ENCODE measurements around the gene CELA3A. TPM values are rescaled to one million over a fixed set of nuclear protein-coding genes. Genes with fewer than 3 reads are reported as not detected.

Gene CELA3A
- total RNA-seq, 4 donors from 2014 or later = not detected

DNA sequence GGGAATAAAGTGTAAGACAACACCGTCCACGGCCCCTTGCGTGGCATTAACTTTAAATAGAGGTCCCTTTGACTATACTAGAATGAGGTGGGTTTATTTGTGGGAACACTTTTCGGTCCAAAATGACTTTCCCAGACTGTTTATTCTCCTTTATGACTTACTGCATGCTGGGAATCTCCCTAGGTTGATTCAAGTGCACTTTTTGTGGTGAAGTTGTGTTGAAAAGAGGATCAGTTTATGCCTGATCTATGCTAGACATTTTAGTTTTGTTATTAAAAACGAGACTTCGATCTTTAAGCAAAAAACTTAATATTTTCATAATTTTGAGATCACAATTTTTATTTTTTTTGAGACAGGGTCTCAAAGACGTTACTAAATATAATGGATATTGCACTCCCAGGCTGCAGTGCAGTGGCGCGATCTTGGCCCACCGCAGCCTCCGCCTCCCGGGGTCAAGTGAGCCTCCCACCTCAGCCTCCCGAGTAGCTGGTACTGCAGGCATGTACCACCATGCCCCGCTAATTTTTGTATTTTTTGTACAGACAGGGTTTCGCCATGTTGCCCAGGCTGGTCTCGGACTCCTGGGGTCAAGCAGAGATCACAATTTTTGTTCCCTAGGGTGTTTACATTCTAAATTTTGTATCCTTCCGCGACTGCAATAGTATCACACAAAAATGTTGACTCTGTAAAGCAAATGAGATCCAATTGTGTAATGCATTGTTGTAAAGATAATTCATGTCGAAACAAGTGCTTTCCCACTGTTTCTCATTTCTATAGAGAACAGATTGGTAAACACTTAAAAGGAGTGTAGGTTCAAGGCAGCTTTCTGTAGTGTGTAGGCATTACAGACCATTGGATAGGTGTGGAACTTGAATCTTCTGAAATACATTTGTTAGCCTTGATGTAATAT lies 52.7 kb downstream of the CELA3A start:
- H3K4me3 ChIP-seq = peak overlapping the region; percentile 86 to 100 (median 98)
- H3K27ac ChIP-seq = peak overlapping the region; percentile 99 to 100 (median 100)
- intact Hi-C loops (cut with DNase I; ENCODE audit: low total_unique reads) = loop anchor here (10.0 kb wide), 1 partner anchor 61 kb away; no protein-coding TSS in a partner anchor
- TF ChIP-seq POLR2AphosphoS5 (IDR thresholded peaks at IDR 0.05) (no peak), EP300 (IDR thresholded peaks at IDR 0.05; ENCODE audit: low read depth) (no peak)
- TF ChIP-seq, protein P1, sequence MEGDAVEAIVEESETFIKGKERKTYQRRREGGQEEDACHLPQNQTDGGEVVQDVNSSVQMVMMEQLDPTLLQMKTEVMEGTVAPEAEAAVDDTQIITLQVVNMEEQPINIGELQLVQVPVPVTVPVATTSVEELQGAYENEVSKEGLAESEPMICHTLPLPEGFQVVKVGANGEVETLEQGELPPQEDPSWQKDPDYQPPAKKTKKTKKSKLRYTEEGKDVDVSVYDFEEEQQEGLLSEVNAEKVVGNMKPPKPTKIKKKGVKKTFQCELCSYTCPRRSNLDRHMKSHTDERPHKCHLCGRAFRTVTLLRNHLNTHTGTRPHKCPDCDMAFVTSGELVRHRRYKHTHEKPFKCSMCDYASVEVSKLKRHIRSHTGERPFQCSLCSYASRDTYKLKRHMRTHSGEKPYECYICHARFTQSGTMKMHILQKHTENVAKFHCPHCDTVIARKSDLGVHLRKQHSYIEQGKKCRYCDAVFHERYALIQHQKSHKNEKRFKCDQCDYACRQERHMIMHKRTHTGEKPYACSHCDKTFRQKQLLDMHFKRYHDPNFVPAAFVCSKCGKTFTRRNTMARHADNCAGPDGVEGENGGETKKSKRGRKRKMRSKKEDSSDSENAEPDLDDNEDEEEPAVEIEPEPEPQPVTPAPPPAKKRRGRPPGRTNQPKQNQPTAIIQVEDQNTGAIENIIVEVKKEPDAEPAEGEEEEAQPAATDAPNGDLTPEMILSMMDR (IDR thresholded peaks at IDR 0.05) = no peak
- peaks cover 16 to 54% (median 38%) of the 10 kb centered on the region in 4 donors for H3K4me1 ChIP-seq
- no peaks in the 10 kb centered on the region for H3K9me3 ChIP-seq
- 29 to 39% methylated on average over 9 to 19 of the region's 19 CpGs for WGBS, 2 donors (ENCODE audit: low coverage in 1 of 2)
- DNase-seq = no peak
- in situ Hi-C loops (cut with MboI; ENCODE audit: low pct_ligation_motif_present in 1 of 4, low pct_unique_long_range_greater_than_20kb in 1 of 4, low sequenced_read_pairs in 3 of 4) = no loop called here
- no peaks in the 10 kb centered on the region for H3K36me3 ChIP-seq
- no peaks in the 10 kb centered on the region for H3K27me3 ChIP-seq

DNA sequence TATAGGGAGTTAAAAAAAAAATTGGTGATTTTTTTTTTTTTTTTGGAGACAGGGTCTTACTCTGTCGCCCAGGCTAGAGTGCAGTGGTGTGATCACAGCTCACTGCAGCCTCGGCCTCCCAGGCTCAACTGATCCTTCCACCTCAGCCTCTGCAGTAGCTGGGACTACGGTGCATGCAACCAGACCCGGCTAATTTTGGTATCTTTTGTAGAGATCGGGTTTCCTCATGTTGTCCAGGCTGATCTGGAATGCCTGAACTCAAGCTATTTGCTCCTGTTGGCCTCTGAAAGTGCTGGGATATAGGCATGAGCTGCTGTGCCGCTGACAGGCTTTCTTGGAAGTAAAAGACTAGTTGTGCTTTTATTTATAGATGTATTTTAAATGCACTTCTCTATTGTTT lies 54.0 kb downstream of the CELA3A start:
- in situ Hi-C loops (cut with MboI; ENCODE audit: low pct_ligation_motif_present in 1 of 4, low pct_unique_long_range_greater_than_20kb in 1 of 4, low sequenced_read_pairs in 3 of 4) (no loop called here), intact Hi-C loops (cut with DNase I; ENCODE audit: low total_unique reads) (loop anchor here (10.0 kb wide), 1 partner anchor 59 kb away; no protein-coding TSS in a partner anchor)
- H3K27ac ChIP-seq = peak overlapping the region in 2 of 4 donors; percentile 18 to 20
- DNase-seq = no peak
- no peaks in the 10 kb centered on the region for H3K36me3 ChIP-seq
- H3K4me3 ChIP-seq = peak overlapping the region in 1 of 4 donors; percentile 23
- WGBS, 2 donors (ENCODE audit: low coverage in 1 of 2) = 58 to 78% methylated on average over 1 to 6 of the region's 6 CpGs
- TF ChIP-seq EP300 (IDR thresholded peaks at IDR 0.05; ENCODE audit: low read depth) (no peak), POLR2A (IDR thresholded peaks at IDR 0.05) (no peak), POLR2AphosphoS5 (IDR thresholded peaks at IDR 0.05) (no peak)
- TF ChIP-seq, protein P1 (IDR thresholded peaks at IDR 0.05) = no peak
- no peaks in the 10 kb centered on the region for H3K27me3 ChIP-seq
- H3K9me3 ChIP-seq = no peaks in the 10 kb centered on the region
- H3K4me1 ChIP-seq = peaks cover 19 to 68% (median 48%) of the 10 kb centered on the region in 4 donors

DNA sequence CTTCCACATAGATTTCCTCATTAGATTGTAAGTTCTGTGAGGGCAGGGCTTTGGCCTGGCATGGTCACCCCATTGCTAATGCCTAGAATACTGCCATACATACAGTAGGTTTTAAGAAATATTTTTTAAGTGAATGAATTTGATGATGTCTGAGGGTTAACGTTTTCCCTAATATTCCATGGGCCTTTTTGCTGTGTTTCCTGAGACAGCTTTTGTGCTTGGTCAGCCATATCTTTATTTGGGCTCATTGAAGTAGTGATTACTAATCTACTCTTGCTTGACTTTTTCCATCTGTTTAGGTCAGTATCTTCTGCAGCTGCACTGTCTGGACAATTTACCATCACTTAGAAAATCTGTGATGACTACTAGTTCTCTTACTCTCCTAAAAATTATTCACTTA lies 54.6 kb downstream of the CELA3A start:
- WGBS, 2 donors (ENCODE audit: low coverage in 1 of 2) = 31 to 55% methylated on average over 1 of the region's 1 CpG
- no peak for DNase-seq
- Histone ChIP-seq H3K27ac (peak overlapping the region in 2 of 4 donors; percentile 7 to 10), H3K4me3 (no peak overlapping the region), H3K27me3 (no peaks in the 10 kb centered on the region), H3K36me3 (no peaks in the 10 kb centered on the region), H3K4me1 (peaks cover 25 to 73% (median 52%) of the 10 kb centered on the region in 4 donors), H3K9me3 (no peaks in the 10 kb centered on the region)
- TF ChIP-seq EP300 (IDR thresholded peaks at IDR 0.05; ENCODE audit: low read depth) (no peak), POLR2A (IDR thresholded peaks at IDR 0.05) (no peak), POLR2AphosphoS5 (IDR thresholded peaks at IDR 0.05) (no peak)
- TF ChIP-seq, protein P1 (IDR thresholded peaks at IDR 0.05) = no peak
- intact Hi-C loops (cut with DNase I; ENCODE audit: low total_unique reads) (loop anchor here (10.0 kb wide), 1 partner anchor 59 kb away; no protein-coding TSS in a partner anchor), in situ Hi-C loops (cut with MboI; ENCODE audit: low pct_ligation_motif_present in 1 of 4, low pct_unique_long_range_greater_than_20kb in 1 of 4, low sequenced_read_pairs in 3 of 4) (no loop called here)

DNA sequence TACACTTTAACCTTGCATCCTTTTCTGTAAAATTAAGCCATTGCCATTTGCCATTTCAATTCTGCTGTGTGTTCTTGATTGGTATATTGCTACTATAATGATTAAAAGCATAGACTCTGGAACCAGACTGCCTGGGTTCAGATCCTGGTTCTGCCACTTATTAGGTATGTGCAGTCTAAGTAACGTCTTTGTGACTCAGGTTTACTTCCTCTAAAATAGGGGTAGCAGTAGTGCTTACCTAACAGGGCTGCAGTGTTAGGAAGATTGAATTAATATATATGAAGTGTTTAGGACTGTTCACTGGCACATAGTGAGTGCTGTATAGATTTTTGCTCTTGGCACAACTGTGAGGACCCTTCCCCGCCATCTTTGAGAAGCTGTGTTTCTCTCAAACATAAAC lies 55.5 kb downstream of the CELA3A start:
- peaks cover 28 to 82% (median 55%) of the 10 kb centered on the region in 4 donors for H3K4me1 ChIP-seq
- no peaks in the 10 kb centered on the region for H3K9me3 ChIP-seq
- in situ Hi-C loops (cut with MboI; ENCODE audit: low pct_ligation_motif_present in 1 of 4, low pct_unique_long_range_greater_than_20kb in 1 of 4, low sequenced_read_pairs in 3 of 4) = no loop called here
- TF ChIP-seq POLR2A (IDR thresholded peaks at IDR 0.05) (no peak), EP300 (IDR thresholded peaks at IDR 0.05; ENCODE audit: low read depth) (no peak), POLR2AphosphoS5 (IDR thresholded peaks at IDR 0.05) (no peak)
- TF ChIP-seq, protein P1 (IDR thresholded peaks at IDR 0.05) = no peak
- intact Hi-C loops (cut with DNase I; ENCODE audit: low total_unique reads) = loop anchor here (10.0 kb wide), 1 partner anchor 58 kb away; no protein-coding TSS in a partner anchor
- H3K27ac ChIP-seq = peak overlapping the region in 2 of 4 donors; percentile 10 to 16
- no peak for DNase-seq
- WGBS, 2 donors (ENCODE audit: low coverage in 1 of 2) = 56 to 58% methylated on average over 2 of the region's 2 CpGs
- H3K36me3 ChIP-seq = no peaks in the 10 kb centered on the region
- no peaks in the 10 kb centered on the region for H3K27me3 ChIP-seq
- no peak overlapping the region for H3K4me3 ChIP-seq
